ENCODE measurements around the gene ITGA2.
A peak's percentile ranks its signal among the peaks of the same experiment; 100 is the strongest.

ITGA2 gene

DNA sequence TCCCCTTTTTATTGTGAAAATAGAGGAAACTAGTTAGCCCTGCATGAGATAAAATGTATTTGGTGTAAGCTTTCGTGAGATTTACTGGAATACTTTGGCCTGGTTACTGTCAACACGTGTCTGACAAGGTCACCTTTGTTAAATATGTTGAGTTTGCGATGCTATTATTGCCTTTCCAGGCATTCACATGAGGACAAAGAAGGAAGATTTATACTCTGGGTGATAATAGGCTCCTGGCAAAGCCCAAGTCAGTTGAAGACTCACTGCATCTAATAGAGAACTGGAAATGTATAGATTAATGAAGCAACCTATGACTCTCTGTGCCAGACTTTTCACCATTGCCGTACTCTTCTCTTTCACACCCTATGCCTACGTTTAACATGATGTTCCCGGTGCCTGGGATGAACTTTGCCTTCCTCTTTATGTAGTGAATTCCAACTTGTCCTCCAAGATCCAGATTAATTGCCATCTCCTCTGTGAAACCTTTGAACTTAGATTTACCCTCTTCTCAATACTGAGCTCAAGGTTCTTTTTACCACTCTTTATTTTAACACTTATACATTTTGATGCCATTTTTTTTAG is 33.9 kb downstream of the ITGA2 start:
- Mint-ChIP-seq H3K27ac (no peak overlapping the region), H3K4me3 (no peak overlapping the region), H3K27me3 (peaks cover 4% of the 10 kb centered on the region), H3K36me3 (ENCODE audit: low read depth) (no peaks in the 10 kb centered on the region), H3K4me1 (ENCODE audit: low read depth) (no peaks in the 10 kb centered on the region), H3K9me3 (no peaks in the 10 kb centered on the region)

DNA sequence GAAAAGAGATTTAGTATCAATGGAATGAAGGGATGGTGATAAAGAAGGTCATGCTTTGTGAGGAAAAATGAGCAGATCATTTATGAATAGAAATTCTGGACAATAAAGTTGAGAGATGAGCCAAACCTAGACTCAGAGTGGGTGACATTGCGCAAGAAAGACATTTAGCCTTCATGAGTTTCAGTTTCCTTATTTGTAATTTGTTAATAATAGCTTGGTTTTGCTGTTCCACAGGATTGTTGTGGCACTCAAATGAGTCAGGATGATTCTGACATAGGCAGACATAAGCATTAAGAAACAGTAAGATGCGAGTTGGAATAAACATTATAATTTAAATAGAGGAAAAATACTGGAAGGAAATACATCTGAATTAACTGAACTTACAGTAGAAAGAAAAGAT is 34.8 kb downstream of the ITGA2 start:
- Mint-ChIP-seq H3K4me1 (ENCODE audit: low read depth) (no peaks in the 10 kb centered on the region), H3K36me3 (ENCODE audit: low read depth) (no peaks in the 10 kb centered on the region), H3K9me3 (no peaks in the 10 kb centered on the region), H3K4me3 (no peak overlapping the region), H3K27me3 (peaks cover 4% of the 10 kb centered on the region), H3K27ac (no peak overlapping the region)

DNA sequence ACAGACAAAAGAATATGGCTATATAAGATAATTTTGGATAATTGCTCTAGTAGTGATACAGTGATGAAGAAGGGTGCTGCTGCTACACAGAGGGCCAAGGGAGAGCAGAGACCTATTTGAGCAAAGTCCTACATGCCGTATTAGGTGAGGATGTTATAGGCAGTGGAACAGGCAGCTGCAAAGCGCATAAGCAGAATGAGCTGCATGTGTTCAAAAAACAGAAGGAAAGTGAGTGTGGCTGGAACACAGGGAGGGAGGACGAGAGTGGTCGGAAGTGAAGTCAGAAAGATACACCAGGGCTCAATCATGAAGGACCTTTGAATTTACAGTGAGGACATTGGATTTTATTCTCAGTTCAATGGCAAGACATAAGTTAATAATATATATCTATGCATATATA is 35.4 kb downstream of the ITGA2 start:
- no peaks in the 10 kb centered on the region for H3K36me3 Mint-ChIP-seq (ENCODE audit: low read depth)
- H3K9me3 Mint-ChIP-seq: no peaks in the 10 kb centered on the region
- no peak overlapping the region for H3K4me3 Mint-ChIP-seq
- H3K27ac Mint-ChIP-seq: no peak overlapping the region
- no peaks in the 10 kb centered on the region for H3K4me1 Mint-ChIP-seq (ENCODE audit: low read depth)
- H3K27me3 Mint-ChIP-seq: peaks cover 4% of the 10 kb centered on the region

DNA sequence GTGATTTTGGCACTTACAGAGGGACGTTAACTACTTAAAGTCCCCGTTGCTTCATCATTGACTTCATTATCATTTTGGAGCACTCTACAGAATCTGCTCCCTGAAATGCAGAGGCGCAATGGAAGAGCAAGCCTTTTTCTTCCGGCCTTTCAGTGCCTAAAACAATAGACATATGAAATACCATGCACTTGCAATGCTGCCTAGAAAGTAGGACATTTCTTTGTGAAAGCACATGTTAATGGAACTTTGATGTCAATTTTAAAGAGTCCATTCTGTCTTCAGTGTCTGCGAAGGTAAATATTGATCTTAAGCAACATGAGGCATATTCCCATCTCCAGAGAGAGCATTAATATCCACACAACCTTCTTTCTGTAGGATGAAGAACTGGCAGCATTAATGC is 36.3 kb downstream of the ITGA2 start:
- no peaks in the 10 kb centered on the region for H3K36me3 Mint-ChIP-seq (ENCODE audit: low read depth)
- H3K27ac Mint-ChIP-seq: no peak overlapping the region
- H3K4me3 Mint-ChIP-seq: no peak overlapping the region
- H3K4me1 Mint-ChIP-seq (ENCODE audit: low read depth): no peaks in the 10 kb centered on the region
- H3K9me3 Mint-ChIP-seq: no peaks in the 10 kb centered on the region
- H3K27me3 Mint-ChIP-seq: peaks cover 4% of the 10 kb centered on the region

DNA sequence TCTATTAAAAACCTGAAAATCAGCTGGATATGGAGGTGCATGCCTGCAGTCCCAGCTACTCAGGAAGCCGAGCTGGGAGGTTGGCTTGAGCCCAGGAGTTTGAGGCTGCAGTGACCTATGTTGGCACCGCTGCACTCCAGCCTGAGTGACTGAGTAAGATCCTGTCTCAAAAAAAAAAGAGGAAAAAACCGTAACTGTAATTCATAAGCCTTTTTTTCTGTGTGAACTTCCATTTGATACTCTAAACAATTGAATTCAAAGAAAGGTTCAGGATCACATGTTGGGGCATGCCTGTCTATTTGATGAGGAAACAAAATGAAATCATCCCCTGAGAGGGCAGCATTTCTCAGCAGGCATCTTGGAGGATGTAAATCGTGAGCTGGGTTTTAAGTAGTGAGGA is 38.8 kb downstream of the ITGA2 start:
- H3K27me3 Mint-ChIP-seq: no peaks in the 10 kb centered on the region
- H3K4me3 Mint-ChIP-seq: no peak overlapping the region
- H3K4me1 Mint-ChIP-seq (ENCODE audit: low read depth): peaks cover 22% of the 10 kb centered on the region
- no peaks in the 10 kb centered on the region for H3K36me3 Mint-ChIP-seq (ENCODE audit: low read depth)
- H3K9me3 Mint-ChIP-seq: no peaks in the 10 kb centered on the region
- H3K27ac Mint-ChIP-seq: no peak overlapping the region

DNA sequence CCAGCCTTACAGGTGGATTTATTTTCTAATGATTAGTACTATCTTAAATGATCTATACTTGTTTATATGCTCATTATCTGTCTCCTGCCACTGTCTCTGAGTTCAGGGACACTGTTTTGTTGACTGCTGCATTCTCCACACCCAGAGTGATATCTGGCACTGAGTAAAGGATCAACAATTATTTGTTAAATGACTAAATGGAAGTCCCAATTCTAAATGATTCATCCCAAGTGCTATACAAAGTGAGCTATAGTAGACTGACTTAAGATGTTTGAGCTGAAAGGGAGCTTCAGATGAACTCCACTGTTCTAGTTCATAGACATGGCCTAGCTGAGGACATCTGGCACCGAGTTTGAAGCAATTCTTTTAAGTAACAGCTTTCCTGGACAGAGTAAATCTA is 40.5 kb downstream of the ITGA2 start:
- no peaks in the 10 kb centered on the region for H3K9me3 Mint-ChIP-seq
- H3K4me3 Mint-ChIP-seq: no peak overlapping the region
- no peak overlapping the region for H3K27ac Mint-ChIP-seq

DNA sequence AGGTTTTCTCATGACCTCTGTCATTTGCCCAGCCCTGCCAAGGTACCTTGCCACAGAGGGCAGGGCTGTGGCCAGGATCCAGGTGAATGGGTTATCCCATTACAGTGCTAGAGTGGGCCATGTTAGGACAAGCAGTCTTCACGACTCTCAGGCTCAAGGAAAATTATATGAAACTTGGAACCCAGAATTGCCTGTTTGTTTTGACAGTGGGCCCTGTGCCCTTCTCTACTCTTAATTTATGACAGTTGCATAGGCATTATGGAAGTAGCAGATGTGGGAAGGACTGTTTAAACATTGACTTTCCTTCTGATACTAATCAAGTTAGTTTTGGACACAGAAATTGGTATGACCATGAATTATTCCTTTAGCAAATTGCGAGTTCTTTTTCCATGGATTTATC is 41.7 kb downstream of the ITGA2 start:
- Mint-ChIP-seq H3K27me3 (no peaks in the 10 kb centered on the region), H3K27ac (no peak overlapping the region), H3K4me3 (no peak overlapping the region), H3K4me1 (ENCODE audit: low read depth) (peaks cover 28% of the 10 kb centered on the region), H3K36me3 (ENCODE audit: low read depth) (no peaks in the 10 kb centered on the region), H3K9me3 (no peaks in the 10 kb centered on the region)

More for the DNA sequence above, 40.5 kb downstream of the ITGA2 start:
- Mint-ChIP-seq H3K36me3 (ENCODE audit: low read depth) (no peaks in the 10 kb centered on the region), H3K27me3 (no peaks in the 10 kb centered on the region), H3K4me1 (ENCODE audit: low read depth) (peaks cover 26% of the 10 kb centered on the region)

DNA sequence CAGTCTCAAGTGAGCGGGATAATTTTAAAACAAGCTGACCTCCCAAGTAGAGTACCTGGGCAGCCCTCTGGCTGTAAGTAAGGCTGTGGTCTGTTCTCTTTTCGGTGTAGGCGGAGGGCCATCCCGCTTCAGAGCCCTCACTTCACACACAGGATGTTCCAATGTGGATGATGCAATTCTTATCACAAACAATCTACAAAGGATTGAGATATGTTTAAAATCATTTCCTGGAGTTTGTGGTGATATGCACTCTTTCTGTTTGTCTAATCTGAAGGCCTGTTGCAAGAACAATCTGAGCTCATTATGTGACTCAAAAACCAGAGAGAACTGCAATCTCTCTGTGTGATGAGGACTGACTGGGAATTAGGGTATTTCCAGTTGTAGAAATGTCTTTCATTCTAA is 42.5 kb downstream of the ITGA2 start:
- H3K4me3 Mint-ChIP-seq: peak overlapping the region; percentile 7
- H3K9me3 Mint-ChIP-seq: no peaks in the 10 kb centered on the region
- H3K27ac Mint-ChIP-seq: peak overlapping the region; percentile 73
- H3K27me3 Mint-ChIP-seq: no peaks in the 10 kb centered on the region
- peaks cover 36% of the 10 kb centered on the region for H3K4me1 Mint-ChIP-seq (ENCODE audit: low read depth)
- no peaks in the 10 kb centered on the region for H3K36me3 Mint-ChIP-seq (ENCODE audit: low read depth)

DNA sequence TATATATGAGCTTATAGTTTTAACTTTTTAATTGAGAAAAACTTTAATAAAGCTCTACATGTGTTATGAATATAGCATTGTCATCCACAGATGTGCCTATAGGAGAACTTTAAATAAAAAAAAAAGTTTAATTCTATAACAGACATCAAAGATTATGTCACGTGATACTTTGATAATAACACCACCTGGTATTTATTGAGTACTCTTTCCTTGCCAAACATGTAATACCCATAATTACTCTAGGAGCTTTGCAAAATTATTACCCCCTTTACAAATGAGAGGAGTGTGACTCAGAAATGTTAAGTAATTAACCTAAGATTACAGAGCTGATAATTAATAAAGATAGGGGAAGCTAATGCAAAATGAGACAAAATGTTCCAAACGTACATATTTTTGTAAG is 43.0 kb downstream of the ITGA2 start:
- Mint-ChIP-seq H3K27ac (peak overlapping the region; percentile 73), H3K4me3 (no peak overlapping the region), H3K36me3 (ENCODE audit: low read depth) (no peaks in the 10 kb centered on the region)

DNA sequence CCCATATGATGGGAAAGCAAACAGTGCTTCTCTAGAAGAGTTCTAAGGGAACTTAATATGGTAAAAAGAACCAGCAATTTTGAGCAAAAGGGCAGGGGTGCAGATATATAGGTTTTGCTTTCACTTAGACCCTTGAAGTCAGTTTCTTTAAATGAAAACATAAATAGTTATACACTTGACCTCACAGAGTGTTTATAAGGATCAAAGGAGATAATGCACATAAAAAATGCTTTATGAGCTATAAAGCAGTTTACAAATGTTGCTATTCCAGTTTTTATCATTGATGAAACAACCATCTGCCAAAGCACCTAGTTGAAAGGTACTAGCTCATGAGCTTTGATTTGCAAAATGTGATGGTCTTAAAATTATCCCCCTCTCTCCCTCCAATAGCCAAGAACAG is 45.7 kb downstream of the ITGA2 start:
- no peak overlapping the region for H3K4me3 Mint-ChIP-seq
- no peaks in the 10 kb centered on the region for H3K36me3 Mint-ChIP-seq (ENCODE audit: low read depth)
- peaks cover 60% of the 10 kb centered on the region for H3K4me1 Mint-ChIP-seq (ENCODE audit: low read depth)
- H3K27me3 Mint-ChIP-seq: no peaks in the 10 kb centered on the region
- H3K9me3 Mint-ChIP-seq: no peaks in the 10 kb centered on the region
- no peak overlapping the region for H3K27ac Mint-ChIP-seq

More for the DNA sequence above, 43.0 kb downstream of the ITGA2 start:
- Mint-ChIP-seq H3K27me3 (no peaks in the 10 kb centered on the region), H3K9me3 (no peaks in the 10 kb centered on the region), H3K4me1 (ENCODE audit: low read depth) (peaks cover 41% of the 10 kb centered on the region)

DNA sequence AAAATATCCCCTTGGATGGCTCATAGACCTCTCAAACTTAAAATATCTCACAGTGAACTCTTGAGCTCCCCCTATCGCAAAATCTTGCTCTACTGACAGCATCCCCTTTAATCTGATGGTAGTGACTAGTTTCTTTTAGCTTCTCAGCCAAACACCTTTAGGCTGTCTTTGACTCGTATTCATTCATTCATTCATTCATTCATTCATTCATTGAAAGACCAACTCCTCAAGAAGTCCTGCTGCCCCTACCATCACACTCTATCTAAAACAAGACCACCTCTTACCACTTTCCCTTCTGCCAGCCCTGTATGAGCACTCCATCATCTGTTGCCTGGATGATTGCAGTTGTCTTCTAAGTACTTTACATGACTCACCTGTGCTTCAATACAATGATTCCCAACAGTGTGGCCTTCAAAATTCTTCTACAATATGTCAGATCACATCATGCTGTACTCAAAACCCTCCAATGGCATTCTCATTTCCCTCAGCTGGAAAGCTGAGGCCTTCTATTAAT is 46.8 kb downstream of the ITGA2 start:
- no peak overlapping the region for H3K4me3 Mint-ChIP-seq
- H3K27ac Mint-ChIP-seq: no peak overlapping the region

DNA sequence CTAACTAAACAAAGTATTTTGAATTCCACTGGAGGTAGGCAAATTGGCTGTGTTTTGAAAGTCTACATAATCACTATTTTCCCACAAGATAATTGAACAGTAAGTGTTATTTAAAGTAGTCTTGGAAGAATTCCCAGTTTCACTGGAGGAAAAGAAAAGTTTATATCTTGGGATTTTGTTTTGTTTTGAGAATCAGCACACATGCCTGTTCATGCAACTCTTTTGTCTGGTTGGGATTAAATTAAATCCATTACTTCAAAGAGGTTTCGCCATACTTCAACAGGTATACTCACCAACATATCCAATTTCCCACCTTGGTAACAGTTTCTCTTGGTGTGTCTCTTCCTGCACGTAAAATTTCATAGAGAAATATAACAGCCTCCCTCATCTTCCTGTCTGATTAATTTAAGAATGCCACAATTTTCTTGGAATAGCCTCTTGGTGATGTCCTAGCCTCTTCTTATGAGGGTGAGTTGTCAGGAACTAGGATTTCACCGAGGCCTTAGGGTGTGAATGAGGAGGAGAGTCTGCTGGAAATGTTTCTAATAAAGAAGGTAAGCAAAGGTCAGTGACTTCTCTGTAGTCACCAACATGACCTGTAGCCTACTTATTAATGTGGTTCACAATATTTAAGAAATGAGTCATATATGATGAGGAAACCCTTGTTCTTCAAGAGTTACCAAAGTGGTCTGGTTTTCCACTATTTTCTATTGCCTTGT is 48.1 kb downstream of the ITGA2 start:
- Mint-ChIP-seq H3K36me3 (ENCODE audit: low read depth) (no peaks in the 10 kb centered on the region), H3K4me3 (peak overlapping the region; percentile 8), H3K4me1 (ENCODE audit: low read depth) (peaks cover 68% of the 10 kb centered on the region), H3K27me3 (no peaks in the 10 kb centered on the region), H3K9me3 (no peaks in the 10 kb centered on the region), H3K27ac (peak overlapping the region; percentile 77)

More for the DNA sequence above, 46.8 kb downstream of the ITGA2 start:
- peaks cover 68% of the 10 kb centered on the region for H3K4me1 Mint-ChIP-seq (ENCODE audit: low read depth)
- no peaks in the 10 kb centered on the region for H3K9me3 Mint-ChIP-seq
- H3K36me3 Mint-ChIP-seq (ENCODE audit: low read depth): no peaks in the 10 kb centered on the region
- H3K27me3 Mint-ChIP-seq: no peaks in the 10 kb centered on the region

DNA sequence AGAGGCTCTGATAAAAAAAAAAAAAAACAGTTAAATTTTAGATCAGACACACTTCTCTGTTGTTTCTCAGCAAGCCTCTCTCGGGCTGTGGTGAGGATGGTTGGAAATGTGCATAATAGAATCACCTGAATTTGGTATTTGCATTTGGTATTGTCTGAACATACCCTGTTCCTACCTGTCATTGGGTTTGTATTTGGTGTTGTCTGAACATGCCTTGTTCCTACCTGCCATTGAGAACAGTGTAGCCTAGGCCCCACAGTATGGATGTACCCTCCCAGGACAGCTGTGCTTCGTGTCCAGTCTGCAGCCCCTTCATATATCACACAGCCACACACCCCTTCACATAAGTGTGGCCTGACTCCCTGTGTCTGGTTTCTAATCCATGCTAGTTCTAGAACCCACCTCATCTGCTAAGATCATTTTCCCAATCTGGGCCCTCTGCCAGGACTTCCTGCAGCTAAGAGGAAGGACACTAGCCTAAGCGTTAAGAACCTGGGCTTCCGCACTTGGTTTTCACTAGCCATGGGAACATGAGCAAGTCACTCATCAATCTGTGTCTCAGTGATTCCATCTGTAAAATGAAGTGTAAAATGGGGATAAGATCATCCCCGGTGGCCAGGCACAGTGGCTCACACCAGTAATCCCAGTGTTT is 49.2 kb downstream of the ITGA2 start:
- no peaks in the 10 kb centered on the region for H3K36me3 Mint-ChIP-seq (ENCODE audit: low read depth)
- H3K4me3 Mint-ChIP-seq: no peak overlapping the region
- peaks cover 63% of the 10 kb centered on the region for H3K4me1 Mint-ChIP-seq (ENCODE audit: low read depth)
- peak overlapping the region; percentile 77 for H3K27ac Mint-ChIP-seq
- peaks cover 4% of the 10 kb centered on the region for H3K27me3 Mint-ChIP-seq
- no peaks in the 10 kb centered on the region for H3K9me3 Mint-ChIP-seq

DNA sequence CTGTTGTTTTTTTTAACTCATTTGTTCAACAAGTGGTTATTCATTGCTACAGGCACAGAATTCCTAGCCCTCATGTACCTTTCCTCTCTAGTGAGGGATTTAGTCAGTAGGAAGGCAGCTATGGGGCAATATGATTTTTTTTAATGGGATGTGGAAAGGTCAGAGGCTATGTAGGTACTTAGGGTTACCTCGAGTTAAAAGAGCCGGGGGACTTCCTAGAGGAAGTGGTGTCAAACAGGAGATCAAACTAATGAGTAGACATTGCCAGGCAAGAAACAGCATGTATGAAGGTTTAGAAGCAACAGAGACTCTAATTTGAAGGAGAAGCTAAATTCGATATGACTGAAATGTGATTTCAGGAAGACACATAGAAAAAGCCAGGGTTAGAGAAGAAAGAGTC is 50.7 kb downstream of the ITGA2 start:
- H3K36me3 Mint-ChIP-seq (ENCODE audit: low read depth): no peaks in the 10 kb centered on the region
- H3K4me3 Mint-ChIP-seq: no peak overlapping the region
- H3K27me3 Mint-ChIP-seq: peaks cover 4% of the 10 kb centered on the region
- H3K27ac Mint-ChIP-seq: no peak overlapping the region
- no peaks in the 10 kb centered on the region for H3K9me3 Mint-ChIP-seq
- peaks cover 76% of the 10 kb centered on the region for H3K4me1 Mint-ChIP-seq (ENCODE audit: low read depth)

DNA sequence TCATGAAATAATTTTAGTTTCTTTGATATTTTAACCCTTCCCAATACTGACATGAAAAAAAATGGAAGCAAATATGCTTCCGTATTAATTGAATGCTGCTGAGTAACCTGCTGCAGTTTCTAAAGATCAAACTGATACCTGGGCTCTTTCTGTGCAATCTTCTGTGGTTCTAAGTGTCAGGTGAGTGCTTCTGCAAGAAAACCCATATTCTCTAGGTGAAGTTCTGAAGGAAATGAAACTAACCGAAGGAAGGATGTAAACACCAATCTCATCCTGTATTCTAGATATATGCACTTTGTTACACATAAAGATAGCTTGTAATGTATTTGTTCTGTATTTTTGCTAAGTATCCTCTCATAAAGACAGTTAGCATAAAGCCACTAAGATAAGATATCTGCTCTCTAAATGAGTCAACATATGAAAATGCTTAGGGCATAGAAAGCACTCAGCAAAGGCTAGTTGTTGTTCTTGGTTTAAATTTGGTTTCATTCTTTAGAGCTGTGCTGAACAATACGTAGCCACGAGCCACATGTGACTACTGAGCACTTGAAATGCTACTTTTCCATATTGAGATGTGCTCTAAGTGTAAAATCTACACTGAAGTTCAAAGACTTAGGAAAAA is 52.0 kb downstream of the ITGA2 start:
- Mint-ChIP-seq H3K4me1 (ENCODE audit: low read depth) (peaks cover 79% of the 10 kb centered on the region), H3K27me3 (peaks cover 4% of the 10 kb centered on the region), H3K9me3 (no peaks in the 10 kb centered on the region), H3K36me3 (ENCODE audit: low read depth) (no peaks in the 10 kb centered on the region), H3K27ac (peak overlapping the region; percentile 66), H3K4me3 (peak overlapping the region; percentile 47)
